Fibroblast of mammary gland (primary cell): ENCODE measurements around the gene CHRDL2.
"Not testable (repeated sequence)": the region's sequence is repeated elsewhere in the genome, so short reads cannot be mapped to it uniquely, and the experiment has no call there.

ENCODE experiments used
- DNase-seq: peaks from one replicate; pipeline ENCODE4 v3.0.0-alpha.2; 2010; ENCODE audit warnings: low read depth
- H3K4me3 ChIP-seq: 2 replicates; pipeline ENCODE4 v1.5.1; 2011; ENCODE audit warnings: low read depth, mild to moderate bottlenecking, low read length, moderate library complexity; ENCODE audit not compliant: control insufficient read depth
- CTCF ChIP-seq: conservative IDR thresholded peaks from 2 replicates; pipeline ENCODE4 v1.5.1; 2011; ENCODE audit warnings: low read depth, low read length, inconsistent platforms; ENCODE audit not compliant: control insufficient read depth, insufficient read depth

The CHRDL2 gene

GRCh38 chr11:74775762-74776161 is 44.5 kb upstream of the CHRDL2 start:
- no peak for TF ChIP-seq CTCF
- DNase-seq, result no peak
- H3K4me3 ChIP-seq, result no peak overlapping the region

GRCh38 chr11:74773476-74773875 is 42.2 kb upstream of the CHRDL2 start:
- no peak overlapping the region for H3K4me3 ChIP-seq
- DNase-seq, result no peak
- no peak for TF ChIP-seq CTCF

GRCh38 chr11:74771139-74771538 is 39.9 kb upstream of the CHRDL2 start:
- DNase-seq, result no peak
- no peak for TF ChIP-seq CTCF
- H3K4me3 ChIP-seq, result no peak overlapping the region

- H3K4me3 ChIP-seq, result no peak overlapping the region
- TF ChIP-seq CTCF, result no peak
- DNase-seq, result no peak
Measured at GRCh38 chr11:74770456-74770855, 39.2 kb upstream of the CHRDL2 start.

GRCh38 chr11:74769055-74769707 is 38.0 kb upstream of the CHRDL2 start:
- TF ChIP-seq CTCF, result no peak
- no peak overlapping the region for H3K4me3 ChIP-seq
- DNase-seq, result no peak

GRCh38 chr11:74768172-74768651 is 37.0 kb upstream of the CHRDL2 start:
- DNase-seq, result not testable (repeated sequence)

GRCh38 chr11:74766905-74767304 is 35.7 kb upstream of the CHRDL2 start:
- DNase-seq, result no peak
- H3K4me3 ChIP-seq, result no peak overlapping the region
- no peak for TF ChIP-seq CTCF

More at GRCh38 chr11:74768172-74768651, 37.0 kb upstream of the CHRDL2 start:
- not testable (repeated sequence) for H3K4me3 ChIP-seq
